GM12875 (cell line): ENCODE results near the gene TTLL13.
A peak's percentile ranks its signal among the peaks of the same experiment; 100 is the strongest.

Experiments used
- H3K4me3 ChIP-seq: one replicate; pipeline ENCODE4 v1.5.1; 2011; ENCODE audit warnings: low read depth, low read length, control low read depth
- TF ChIP-seq, protein P1 (sequence below): IDR thresholded peaks from 2 replicates; pipeline ENCODE4 v1.5.1; 2011; ENCODE audit warnings: low read depth, mild to moderate bottlenecking, control low read depth, inconsistent platforms, low read length, moderate library complexity, borderline replicate concordance; ENCODE audit not compliant: insufficient read depth

TTLL13 gene

DNA sequence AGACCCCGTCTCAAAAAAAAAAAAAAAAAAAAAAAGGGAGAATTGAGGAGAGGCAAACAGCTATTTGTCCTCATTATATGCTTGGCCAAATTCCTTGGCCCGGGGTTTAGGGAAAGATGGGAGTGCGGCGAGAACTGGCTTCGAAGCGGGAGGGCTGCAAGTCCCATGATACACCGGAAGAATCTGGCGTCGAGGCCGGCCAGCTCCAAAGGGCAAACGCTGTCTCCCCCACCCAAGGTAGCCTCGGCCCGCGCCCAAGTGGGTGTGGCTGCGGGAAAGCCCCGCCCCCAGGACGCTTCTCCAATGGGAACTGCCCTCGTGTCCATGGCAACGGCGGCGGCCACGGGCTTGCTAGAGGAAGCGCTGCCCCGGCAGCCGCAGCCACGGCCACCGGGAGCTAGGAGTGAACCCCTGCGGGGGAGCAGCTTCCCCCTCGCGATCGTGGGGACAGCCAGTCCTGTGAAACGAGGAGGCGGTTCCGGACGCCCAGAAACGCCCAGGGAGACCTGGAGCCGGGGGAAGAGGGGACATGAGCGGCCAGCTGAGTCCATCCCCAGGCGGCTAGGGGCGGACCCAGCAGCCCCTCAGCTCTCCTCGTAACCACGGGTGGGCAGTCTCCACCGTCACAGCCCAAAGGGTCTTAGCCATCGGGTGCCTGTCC, at the start of gene TTLL13:
TSS of gene TTLL13 (plus strand) at position 354 of the 661 bp plus-strand sequence. CDS start 1,075 bp downstream, outside the sequence.
- peak within 1 kb of the TSS; percentile 38 for H3K4me3 ChIP-seq
- TF ChIP-seq, protein P1, sequence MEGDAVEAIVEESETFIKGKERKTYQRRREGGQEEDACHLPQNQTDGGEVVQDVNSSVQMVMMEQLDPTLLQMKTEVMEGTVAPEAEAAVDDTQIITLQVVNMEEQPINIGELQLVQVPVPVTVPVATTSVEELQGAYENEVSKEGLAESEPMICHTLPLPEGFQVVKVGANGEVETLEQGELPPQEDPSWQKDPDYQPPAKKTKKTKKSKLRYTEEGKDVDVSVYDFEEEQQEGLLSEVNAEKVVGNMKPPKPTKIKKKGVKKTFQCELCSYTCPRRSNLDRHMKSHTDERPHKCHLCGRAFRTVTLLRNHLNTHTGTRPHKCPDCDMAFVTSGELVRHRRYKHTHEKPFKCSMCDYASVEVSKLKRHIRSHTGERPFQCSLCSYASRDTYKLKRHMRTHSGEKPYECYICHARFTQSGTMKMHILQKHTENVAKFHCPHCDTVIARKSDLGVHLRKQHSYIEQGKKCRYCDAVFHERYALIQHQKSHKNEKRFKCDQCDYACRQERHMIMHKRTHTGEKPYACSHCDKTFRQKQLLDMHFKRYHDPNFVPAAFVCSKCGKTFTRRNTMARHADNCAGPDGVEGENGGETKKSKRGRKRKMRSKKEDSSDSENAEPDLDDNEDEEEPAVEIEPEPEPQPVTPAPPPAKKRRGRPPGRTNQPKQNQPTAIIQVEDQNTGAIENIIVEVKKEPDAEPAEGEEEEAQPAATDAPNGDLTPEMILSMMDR, result no peak

GRCh38 chr15:90200534-90201129, 48.7 kb upstream of the TTLL13 start:
- H3K4me3 ChIP-seq, result peak overlapping the region; percentile 61
- TF ChIP-seq, protein P1, result no peak

DNA sequence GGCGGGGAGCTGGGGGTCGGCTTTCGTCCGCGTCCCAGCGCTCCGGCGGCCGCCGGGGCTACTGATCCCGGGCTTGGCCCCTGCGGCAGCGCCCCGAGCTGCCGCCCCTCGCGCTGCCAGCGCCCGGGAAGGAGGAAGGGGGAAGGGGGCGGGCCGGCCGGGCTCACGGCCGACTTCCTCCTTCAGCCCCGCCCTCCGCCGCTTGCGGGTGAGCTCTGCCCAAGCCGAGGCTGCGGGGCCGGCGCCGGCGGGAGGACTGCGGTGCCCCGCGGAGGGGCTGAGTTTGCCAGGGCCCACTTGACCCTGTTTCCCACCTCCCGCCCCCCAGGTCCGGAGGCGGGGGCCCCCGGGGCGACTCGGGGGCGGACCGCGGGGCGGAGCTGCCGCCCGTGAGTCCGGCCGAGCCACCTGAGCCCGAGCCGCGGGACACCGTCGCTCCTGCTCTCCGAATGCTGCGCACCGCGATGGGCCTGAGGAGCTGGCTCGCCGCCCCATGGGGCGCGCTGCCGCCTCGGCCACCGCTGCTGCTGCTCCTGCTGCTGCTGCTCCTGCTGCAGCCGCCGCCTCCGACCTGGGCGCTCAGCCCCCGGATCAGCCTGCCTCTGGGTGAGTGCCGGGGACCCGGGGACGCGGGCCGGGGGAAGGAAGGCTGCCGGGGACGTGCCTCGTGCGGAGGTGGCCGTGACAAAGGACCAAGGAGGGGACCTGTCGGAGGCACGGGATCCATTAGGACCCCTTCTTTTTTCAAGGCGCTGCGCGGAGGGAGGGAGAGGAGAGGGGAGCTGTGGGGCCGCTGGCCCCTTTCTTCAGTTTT, 48.0 kb upstream of the TTLL13 start, which contains the start of gene SEMA4B:
TSS of gene SEMA4B (plus strand) at position 201 of the 814 bp plus-strand sequence. CDS start at position 450, 249 bp downstream.
- TF ChIP-seq, protein P1, result no peak
- H3K4me3 ChIP-seq, result peak within 1 kb of the TSS; percentile 61

- TF ChIP-seq, protein P1, result no peak
- H3K4me3 ChIP-seq, result peak overlapping the region; percentile 61
Observed at GRCh38 chr15:90201944-90202375, 47.4 kb upstream of the TTLL13 start.

- H3K4me3 ChIP-seq, result no peak overlapping the region
- TF ChIP-seq, protein P1, result no peak
Observed at GRCh38 chr15:90202929-90203328, 46.4 kb upstream of the TTLL13 start.

DNA sequence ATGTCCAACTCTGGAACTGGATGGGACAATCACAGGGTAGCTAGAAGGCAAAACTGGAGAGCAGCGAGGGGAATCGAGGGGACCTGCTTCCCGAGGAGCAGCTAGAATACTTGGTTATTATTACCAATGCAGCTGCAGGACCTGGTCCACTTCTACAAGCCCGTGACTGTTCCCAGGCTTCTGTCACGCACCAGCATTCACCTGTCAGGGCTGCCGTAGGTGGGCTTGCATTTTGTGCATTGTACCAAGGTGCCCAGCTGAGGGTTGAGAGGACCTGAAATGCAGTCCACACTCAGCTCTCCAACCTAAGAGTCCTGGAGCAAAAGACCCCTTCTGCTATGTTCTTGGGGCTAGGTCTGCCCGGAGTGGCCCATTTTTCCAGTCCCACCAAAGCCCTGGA, 45.9 kb upstream of the TTLL13 start:
- H3K4me3 ChIP-seq, result no peak overlapping the region
- TF ChIP-seq, protein P1, result no peak
